ENCODE results near the gene PLCB4. TPM values are rescaled to one million over a fixed set of nuclear protein-coding genes. Genes with fewer than 3 reads are reported as not detected.

PLCB4 gene
- polyA plus RNA-seq, 3 donors, result not detected

GRCh38 chr20:9099372-9099771, 30.5 kb downstream of the PLCB4 start:
- no peaks in the 10 kb centered on the region for H3K36me3 ChIP-seq (replicated peaks in 1 of 2; ENCODE audit: control insufficient read depth in 1 of 2, insufficient read depth in 2 of 2, low read length in 2 of 2)
- no peaks in the 10 kb centered on the region for H3K4me1 ChIP-seq (ENCODE audit: control insufficient read depth in 1 of 2, insufficient read depth in 2 of 2, low read length in 2 of 2)
- Mint-ChIP-seq H3K36me3 (no peaks in the 10 kb centered on the region), H3K27ac (peak overlapping the region in 1 of 7 donors; percentile 66), H3K4me3 (no peak overlapping the region), H3K4me1 (no peaks in the 10 kb centered on the region), H3K27me3 (ENCODE audit: low read depth in 3 of 3) (peaks cover 0 to 2% (median 2%) of the 10 kb centered on the region in 3 donors), H3K9me3 (no peaks in the 10 kb centered on the region)
- no peak for DNase-seq
- H3K27ac ChIP-seq (ENCODE audit: low read depth in 1 of 2, low read length in 2 of 2), result no peak overlapping the region
- H2AFZ ChIP-seq (ENCODE audit: insufficient read depth, low read depth, low read length, poor library complexity, severe bottlenecking), result no peak overlapping the region
- no peaks in the 10 kb centered on the region for H3K9me3 ChIP-seq (replicated peaks in 1 of 2; ENCODE audit: control insufficient read depth in 1 of 2, insufficient read depth in 1 of 2, low read length in 2 of 2)
- H3K4me3 ChIP-seq (replicated peaks in 1 of 3; ENCODE audit: low read depth in 2 of 3, low read length in 3 of 3), result no peak overlapping the region
- intact Hi-C loops (cut with micrococcal nuclease), result no loop called here
- H4K20me1 ChIP-seq (ENCODE audit: insufficient read depth, low read length), result no peaks in the 10 kb centered on the region
- H3K4me2 ChIP-seq (replicated peaks; ENCODE audit: extremely low read depth, low read length, poor library complexity, severe bottlenecking), result no peak overlapping the region
- H3K27me3 ChIP-seq (ENCODE audit: control insufficient read depth in 2 of 2, insufficient read depth in 2 of 2, low read length in 2 of 2), result no peaks in the 10 kb centered on the region
- no peaks in the 10 kb centered on the region for H3K79me2 ChIP-seq (ENCODE audit: insufficient read depth, low read length)
- H3K9ac ChIP-seq (ENCODE audit: insufficient read depth, low read length, poor library complexity, severe bottlenecking), result no peak overlapping the region
- no CpG with 5 or more reads among the region's 2 CpGs for WGBS (ENCODE audit: insufficient coverage)
- TF ChIP-seq, protein P1, sequence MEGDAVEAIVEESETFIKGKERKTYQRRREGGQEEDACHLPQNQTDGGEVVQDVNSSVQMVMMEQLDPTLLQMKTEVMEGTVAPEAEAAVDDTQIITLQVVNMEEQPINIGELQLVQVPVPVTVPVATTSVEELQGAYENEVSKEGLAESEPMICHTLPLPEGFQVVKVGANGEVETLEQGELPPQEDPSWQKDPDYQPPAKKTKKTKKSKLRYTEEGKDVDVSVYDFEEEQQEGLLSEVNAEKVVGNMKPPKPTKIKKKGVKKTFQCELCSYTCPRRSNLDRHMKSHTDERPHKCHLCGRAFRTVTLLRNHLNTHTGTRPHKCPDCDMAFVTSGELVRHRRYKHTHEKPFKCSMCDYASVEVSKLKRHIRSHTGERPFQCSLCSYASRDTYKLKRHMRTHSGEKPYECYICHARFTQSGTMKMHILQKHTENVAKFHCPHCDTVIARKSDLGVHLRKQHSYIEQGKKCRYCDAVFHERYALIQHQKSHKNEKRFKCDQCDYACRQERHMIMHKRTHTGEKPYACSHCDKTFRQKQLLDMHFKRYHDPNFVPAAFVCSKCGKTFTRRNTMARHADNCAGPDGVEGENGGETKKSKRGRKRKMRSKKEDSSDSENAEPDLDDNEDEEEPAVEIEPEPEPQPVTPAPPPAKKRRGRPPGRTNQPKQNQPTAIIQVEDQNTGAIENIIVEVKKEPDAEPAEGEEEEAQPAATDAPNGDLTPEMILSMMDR (IDR thresholded peaks at IDR 0.05), result no peak

DNA sequence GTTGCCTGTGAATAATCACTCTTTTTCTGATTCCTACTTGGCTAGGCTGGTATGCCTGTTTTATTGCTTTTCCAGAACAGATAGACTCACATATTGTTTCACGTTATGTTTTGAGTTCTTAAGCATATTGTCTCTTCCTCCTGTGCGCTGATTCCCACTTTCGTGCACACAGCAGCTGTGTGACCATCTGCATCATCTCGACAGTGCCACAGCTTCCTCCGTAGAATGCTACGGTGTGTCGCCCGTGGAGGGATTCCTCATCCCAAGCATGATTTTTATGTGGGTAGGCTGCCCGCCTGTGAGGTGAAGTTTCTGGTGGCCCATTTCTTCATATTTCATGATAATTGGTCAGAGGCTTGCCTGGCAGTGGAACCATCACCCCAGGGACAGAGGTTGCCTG, 31.8 kb downstream of the PLCB4 start:
- Histone ChIP-seq H4K20me1 (ENCODE audit: insufficient read depth, low read length) (no peaks in the 10 kb centered on the region), H3K79me2 (ENCODE audit: insufficient read depth, low read length) (no peaks in the 10 kb centered on the region), H3K9ac (ENCODE audit: insufficient read depth, low read length, poor library complexity, severe bottlenecking) (no peak overlapping the region), H3K9me3 (replicated peaks in 1 of 2; ENCODE audit: control insufficient read depth in 1 of 2, insufficient read depth in 1 of 2, low read length in 2 of 2) (no peaks in the 10 kb centered on the region), H3K27me3 (ENCODE audit: control insufficient read depth in 2 of 2, insufficient read depth in 2 of 2, low read length in 2 of 2) (no peaks in the 10 kb centered on the region), H3K4me2 (replicated peaks; ENCODE audit: extremely low read depth, low read length, poor library complexity, severe bottlenecking) (no peak overlapping the region), H3K4me1 (ENCODE audit: control insufficient read depth in 1 of 2, insufficient read depth in 2 of 2, low read length in 2 of 2) (no peaks in the 10 kb centered on the region), H3K27ac (ENCODE audit: low read depth in 1 of 2, low read length in 2 of 2) (no peak overlapping the region), H3K36me3 (replicated peaks in 1 of 2; ENCODE audit: control insufficient read depth in 1 of 2, insufficient read depth in 2 of 2, low read length in 2 of 2) (no peaks in the 10 kb centered on the region), H3K4me3 (replicated peaks in 1 of 3; ENCODE audit: low read depth in 2 of 3, low read length in 3 of 3) (no peak overlapping the region), H2AFZ (ENCODE audit: insufficient read depth, low read depth, low read length, poor library complexity, severe bottlenecking) (no peak overlapping the region)
- Mint-ChIP-seq H3K4me1 (no peaks in the 10 kb centered on the region), H3K27me3 (ENCODE audit: low read depth in 3 of 3) (peaks cover 0 to 2% (median 2%) of the 10 kb centered on the region in 3 donors), H3K36me3 (no peaks in the 10 kb centered on the region), H3K9me3 (peaks cover 0 to 2% (median 0%) of the 10 kb centered on the region in 7 donors), H3K4me3 (no peak overlapping the region), H3K27ac (no peak overlapping the region)
- no peak for DNase-seq
- 100% methylated on average over 2 of the region's 9 CpGs for whole genome bisulfite sequencing (ENCODE audit: insufficient coverage)
- TF ChIP-seq, protein P1 (IDR thresholded peaks at IDR 0.05), result no peak
- intact Hi-C loops (cut with micrococcal nuclease), result no loop called here

All from CD14-positive monocyte (primary cell).